SK-N-SH treated with all-trans-retinoic acid at 6 μM for 48 hours (cell line): ENCODE data around the gene NFATC4.
A peak's percentile ranks its signal among the peaks of the same experiment; 100 is the strongest.

ENCODE experiments used
- ATAC-seq: fragments of 200-7000 bp; cut with Tn5 transposase; 3 replicates; pipeline ENCODE4 v1.9.1; 2020; ENCODE audit warnings: mild to moderate bottlenecking, moderate library complexity
- ARNTL ChIP-seq: fragments of 450-650 bp; formaldehyde crosslinking; IDR thresholded peaks from 2 replicates; pipeline ENCODE4 v1.5.0; 2020; ENCODE audit warnings: low read depth, mild to moderate bottlenecking, moderate library complexity, borderline replicate concordance
- BACH2 ChIP-seq: fragments of 250-450 bp; sonication (Bioruptor Pico); IDR thresholded peaks from 2 replicates; pipeline ENCODE4 v1.9.0; 2021; ENCODE audit warnings: mild to moderate bottlenecking, borderline replicate concordance
- CSDC2 ChIP-seq: fragments of 250-450 bp; sonication (Bioruptor Pico); IDR thresholded peaks from 2 replicates; pipeline ENCODE4 v1.5.0; 2020; ENCODE audit warnings: mild to moderate bottlenecking, moderate library complexity
- ESRRG ChIP-seq: fragments of 250-450 bp; sonication (Bioruptor Pico); IDR thresholded peaks from 2 replicates; pipeline ENCODE4 v1.6.1; 2021; ENCODE audit warnings: mild to moderate bottlenecking
- ISL1 ChIP-seq: fragments of 250-450 bp; sonication (Bioruptor Pico); IDR thresholded peaks from 2 replicates; pipeline ENCODE4 v2.1.2; 2022; ENCODE audit warnings: mild to moderate bottlenecking, moderate library complexity
- PPARA ChIP-seq: fragments of 250-450 bp; sonication (Bioruptor Pico); IDR thresholded peaks from 2 replicates; pipeline ENCODE4 v1.5.0; 2020; ENCODE audit warnings: mild to moderate bottlenecking, borderline replicate concordance
- RARB ChIP-seq: fragments of 250-450 bp; sonication (Bioruptor Pico); IDR thresholded peaks from 2 replicates; pipeline ENCODE4 v1.8.0; 2021; ENCODE audit warnings: mild to moderate bottlenecking, moderate library complexity
- SNAI2 ChIP-seq: fragments of 250-450 bp; sonication (Bioruptor Pico); IDR thresholded peaks from 2 replicates; pipeline ENCODE4 v1.5.0; 2020; ENCODE audit warnings: mild to moderate bottlenecking, moderate library complexity
- TCF4 ChIP-seq: fragments of 250-450 bp; sonication (Bioruptor Pico); IDR thresholded peaks from 2 replicates; pipeline ENCODE4 v1.8.0; 2021; ENCODE audit warnings: mild to moderate bottlenecking, moderate library complexity, borderline replicate concordance
- TOX ChIP-seq: fragments of 250-450 bp; sonication (Bioruptor Pico); IDR thresholded peaks from 2 replicates; pipeline ENCODE4 v1.8.0; 2021; ENCODE audit warnings: mild to moderate bottlenecking, moderate library complexity, borderline replicate concordance
- ZFP30 ChIP-seq: fragments of 450-650 bp; formaldehyde crosslinking; IDR thresholded peaks from 2 replicates; pipeline ENCODE4 v1.5.0; 2022; ENCODE audit warnings: mild to moderate bottlenecking, moderate library complexity
- ZNF565 ChIP-seq: fragments of 450-650 bp; formaldehyde crosslinking; conservative IDR thresholded peaks from 2 replicates; pipeline ENCODE4 v1.5.0; 2020; ENCODE audit warnings: low read depth, mild to moderate bottlenecking, moderate library complexity
- ZNF70 ChIP-seq: fragments of 450-650 bp; formaldehyde crosslinking; IDR thresholded peaks from 2 replicates; pipeline ENCODE4 v1.5.0; 2020; ENCODE audit warnings: mild to moderate bottlenecking, moderate library complexity
- ZNF8 ChIP-seq: fragments of 450-650 bp; formaldehyde crosslinking; IDR thresholded peaks from 2 replicates; pipeline ENCODE4 v1.5.0; 2020; ENCODE audit warnings: mild to moderate bottlenecking, moderate library complexity
- TF ChIP-seq, protein P1 (sequence below): fragments of 250-450 bp; sonication (Bioruptor Pico); IDR thresholded peaks from 2 replicates; pipeline ENCODE4 v1.8.0; 2021; ENCODE audit warnings: low read depth, mild to moderate bottlenecking, moderate library complexity, borderline replicate concordance
- TF ChIP-seq, protein P2 (sequence below): fragments of 250-450 bp; sonication (Bioruptor Pico); IDR thresholded peaks from 2 replicates; pipeline ENCODE4 v1.8.0; 2020; ENCODE audit warnings: mild to moderate bottlenecking, moderate library complexity, borderline replicate concordance
- TF ChIP-seq, protein P3 (sequence below): fragments of 250-450 bp; sonication (Bioruptor Pico); IDR thresholded peaks from 2 replicates; pipeline ENCODE4 v1.5.1; 2021; ENCODE audit warnings: mild to moderate bottlenecking, moderate library complexity
- TF ChIP-seq, protein P4 (sequence below): fragments of 250-450 bp; sonication (Bioruptor Pico); IDR thresholded peaks from 2 replicates; pipeline ENCODE4 v1.5.1; 2020; ENCODE audit warnings: low read depth, mild to moderate bottlenecking, moderate library complexity
- TF ChIP-seq, protein P5 (sequence below): fragments of 250-450 bp; sonication (Bioruptor Pico); IDR thresholded peaks from 2 replicates; pipeline ENCODE4 v1.5.0; 2020; ENCODE audit warnings: mild to moderate bottlenecking, moderate library complexity

NFATC4 gene

DNA sequence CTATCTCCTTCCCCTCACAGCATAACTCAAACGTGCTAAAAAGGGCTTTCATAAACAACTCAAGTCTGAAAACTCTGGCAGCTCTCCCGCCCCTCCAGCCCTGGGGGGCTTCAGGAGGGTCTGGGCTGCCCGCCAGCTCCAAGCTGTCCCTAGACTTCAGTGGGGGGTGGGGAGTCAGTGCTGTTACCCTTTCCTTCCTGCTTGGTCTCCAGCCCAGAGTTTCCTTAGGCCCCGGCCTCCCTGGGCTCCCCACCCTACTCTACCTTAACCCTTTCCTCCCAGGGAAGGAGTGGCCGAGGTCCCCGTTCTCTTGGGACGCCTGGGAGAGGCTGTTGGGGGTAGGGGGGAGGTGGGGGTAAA, 30.3 kb downstream of the NFATC4 start:
- ATAC-seq = peak; percentile 8; the same call in 1 of the 3 replicates
- TF ChIP-seq BACH2 (CRISPR knock-in tag) (no peak), RARB (CRISPR knock-in tag) (no peak), PPARA (CRISPR knock-in tag) (no peak), SNAI2 (CRISPR knock-in tag) (no peak), ARNTL (CRISPR knock-in tag) (no peak), ZFP30 (CRISPR knock-in tag) (no peak), ZNF8 (no peak), CSDC2 (no peak), ISL1 (no peak)
- TF ChIP-seq, protein P1, sequence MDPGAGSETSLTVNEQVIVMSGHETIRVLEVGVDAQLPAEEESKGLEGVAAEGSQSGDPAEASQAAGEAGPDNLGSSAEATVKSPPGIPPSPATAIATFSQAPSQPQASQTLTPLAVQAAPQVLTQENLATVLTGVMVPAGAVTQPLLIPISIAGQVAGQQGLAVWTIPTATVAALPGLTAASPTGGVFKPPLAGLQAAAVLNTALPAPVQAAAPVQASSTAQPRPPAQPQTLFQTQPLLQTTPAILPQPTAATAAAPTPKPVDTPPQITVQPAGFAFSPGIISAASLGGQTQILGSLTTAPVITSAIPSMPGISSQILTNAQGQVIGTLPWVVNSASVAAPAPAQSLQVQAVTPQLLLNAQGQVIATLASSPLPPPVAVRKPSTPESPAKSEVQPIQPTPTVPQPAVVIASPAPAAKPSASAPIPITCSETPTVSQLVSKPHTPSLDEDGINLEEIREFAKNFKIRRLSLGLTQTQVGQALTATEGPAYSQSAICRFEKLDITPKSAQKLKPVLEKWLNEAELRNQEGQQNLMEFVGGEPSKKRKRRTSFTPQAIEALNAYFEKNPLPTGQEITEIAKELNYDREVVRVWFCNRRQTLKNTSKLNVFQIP (CRISPR knock-in tag) = no peak
- TF ChIP-seq, protein P2, sequence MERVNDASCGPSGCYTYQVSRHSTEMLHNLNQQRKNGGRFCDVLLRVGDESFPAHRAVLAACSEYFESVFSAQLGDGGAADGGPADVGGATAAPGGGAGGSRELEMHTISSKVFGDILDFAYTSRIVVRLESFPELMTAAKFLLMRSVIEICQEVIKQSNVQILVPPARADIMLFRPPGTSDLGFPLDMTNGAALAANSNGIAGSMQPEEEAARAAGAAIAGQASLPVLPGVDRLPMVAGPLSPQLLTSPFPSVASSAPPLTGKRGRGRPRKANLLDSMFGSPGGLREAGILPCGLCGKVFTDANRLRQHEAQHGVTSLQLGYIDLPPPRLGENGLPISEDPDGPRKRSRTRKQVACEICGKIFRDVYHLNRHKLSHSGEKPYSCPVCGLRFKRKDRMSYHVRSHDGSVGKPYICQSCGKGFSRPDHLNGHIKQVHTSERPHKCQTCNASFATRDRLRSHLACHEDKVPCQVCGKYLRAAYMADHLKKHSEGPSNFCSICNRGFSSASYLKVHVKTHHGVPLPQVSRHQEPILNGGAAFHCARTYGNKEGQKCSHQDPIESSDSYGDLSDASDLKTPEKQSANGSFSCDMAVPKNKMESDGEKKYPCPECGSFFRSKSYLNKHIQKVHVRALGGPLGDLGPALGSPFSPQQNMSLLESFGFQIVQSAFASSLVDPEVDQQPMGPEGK (CRISPR knock-in tag) = no peak
- TF ChIP-seq, protein P3, sequence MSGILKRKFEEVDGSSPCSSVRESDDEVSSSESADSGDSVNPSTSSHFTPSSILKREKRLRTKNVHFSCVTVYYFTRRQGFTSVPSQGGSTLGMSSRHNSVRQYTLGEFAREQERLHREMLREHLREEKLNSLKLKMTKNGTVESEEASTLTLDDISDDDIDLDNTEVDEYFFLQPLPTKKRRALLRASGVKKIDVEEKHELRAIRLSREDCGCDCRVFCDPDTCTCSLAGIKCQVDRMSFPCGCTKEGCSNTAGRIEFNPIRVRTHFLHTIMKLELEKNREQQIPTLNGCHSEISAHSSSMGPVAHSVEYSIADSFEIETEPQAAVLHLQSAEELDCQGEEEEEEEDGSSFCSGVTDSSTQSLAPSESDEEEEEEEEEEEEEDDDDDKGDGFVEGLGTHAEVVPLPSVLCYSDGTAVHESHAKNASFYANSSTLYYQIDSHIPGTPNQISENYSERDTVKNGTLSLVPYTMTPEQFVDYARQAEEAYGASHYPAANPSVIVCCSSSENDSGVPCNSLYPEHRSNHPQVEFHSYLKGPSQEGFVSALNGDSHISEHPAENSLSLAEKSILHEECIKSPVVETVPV (CRISPR knock-in tag) = no peak
- TF ChIP-seq, protein P4, sequence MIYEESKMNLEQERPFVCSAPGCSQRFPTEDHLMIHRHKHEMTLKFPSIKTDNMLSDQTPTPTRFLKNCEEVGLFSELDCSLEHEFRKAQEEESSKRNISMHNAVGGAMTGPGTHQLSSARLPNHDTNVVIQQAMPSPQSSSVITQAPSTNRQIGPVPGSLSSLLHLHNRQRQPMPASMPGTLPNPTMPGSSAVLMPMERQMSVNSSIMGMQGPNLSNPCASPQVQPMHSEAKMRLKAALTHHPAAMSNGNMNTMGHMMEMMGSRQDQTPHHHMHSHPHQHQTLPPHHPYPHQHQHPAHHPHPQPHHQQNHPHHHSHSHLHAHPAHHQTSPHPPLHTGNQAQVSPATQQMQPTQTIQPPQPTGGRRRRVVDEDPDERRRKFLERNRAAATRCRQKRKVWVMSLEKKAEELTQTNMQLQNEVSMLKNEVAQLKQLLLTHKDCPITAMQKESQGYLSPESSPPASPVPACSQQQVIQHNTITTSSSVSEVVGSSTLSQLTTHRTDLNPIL (CRISPR knock-in tag) = no peak

DNA sequence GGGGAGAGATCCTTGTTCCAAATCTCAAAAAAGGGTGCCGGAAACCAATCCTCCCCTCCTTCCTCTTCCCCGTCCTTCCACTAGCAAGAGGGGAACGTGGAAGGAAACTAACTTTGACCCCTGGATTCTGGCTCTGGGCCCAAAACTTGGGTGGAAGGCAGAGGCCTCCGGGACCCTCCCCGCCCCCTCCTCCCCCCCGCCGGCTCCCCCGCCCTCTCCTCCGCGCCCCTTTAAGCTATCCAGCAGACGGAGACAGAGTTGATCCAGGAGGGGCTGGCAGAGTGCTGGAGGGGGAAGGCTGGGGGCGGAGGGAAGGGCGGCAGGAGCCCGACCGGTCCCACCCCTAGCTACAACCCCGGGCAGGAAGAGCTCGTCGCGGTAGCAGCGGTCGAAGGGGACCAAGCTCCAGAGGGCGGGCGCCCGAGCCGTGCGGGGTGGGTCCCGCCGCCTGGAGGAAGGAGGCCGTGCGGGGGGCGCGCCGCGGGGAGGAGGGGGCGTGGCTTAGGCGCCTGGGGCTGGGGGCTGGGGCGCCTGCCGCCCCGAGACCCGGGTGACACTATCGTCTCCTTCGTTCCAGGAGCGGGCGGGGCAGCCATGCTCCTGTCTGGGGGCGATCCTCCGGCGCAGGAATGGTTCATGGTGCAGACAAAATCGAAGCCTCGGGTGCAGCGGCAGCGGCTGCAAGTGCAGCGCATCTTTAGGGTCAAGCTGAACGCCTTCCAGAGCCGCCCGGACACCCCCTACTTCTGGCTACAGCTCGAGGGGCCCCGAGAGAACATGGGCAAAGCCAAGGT, 30.9 kb downstream of the NFATC4 start, which contains the start of gene NYNRIN:
TSS of gene NYNRIN (plus strand) at position 351 of the 794 bp plus-strand sequence. CDS start at position 595, 244 bp downstream.
- ATAC-seq = peak; percentile 83
- TF ChIP-seq, protein P2 (CRISPR knock-in tag) = no peak
- TF ChIP-seq TOX (CRISPR knock-in tag) (no peak), PPARA (CRISPR knock-in tag) (no peak), ZNF565 (no peak), ESRRG (CRISPR knock-in tag) (no peak), RARB (CRISPR knock-in tag) (no peak), TCF4 (CRISPR knock-in tag) (no peak), CSDC2 (no peak), ZNF70 (CRISPR knock-in tag) (no peak)
- TF ChIP-seq, protein P5, sequence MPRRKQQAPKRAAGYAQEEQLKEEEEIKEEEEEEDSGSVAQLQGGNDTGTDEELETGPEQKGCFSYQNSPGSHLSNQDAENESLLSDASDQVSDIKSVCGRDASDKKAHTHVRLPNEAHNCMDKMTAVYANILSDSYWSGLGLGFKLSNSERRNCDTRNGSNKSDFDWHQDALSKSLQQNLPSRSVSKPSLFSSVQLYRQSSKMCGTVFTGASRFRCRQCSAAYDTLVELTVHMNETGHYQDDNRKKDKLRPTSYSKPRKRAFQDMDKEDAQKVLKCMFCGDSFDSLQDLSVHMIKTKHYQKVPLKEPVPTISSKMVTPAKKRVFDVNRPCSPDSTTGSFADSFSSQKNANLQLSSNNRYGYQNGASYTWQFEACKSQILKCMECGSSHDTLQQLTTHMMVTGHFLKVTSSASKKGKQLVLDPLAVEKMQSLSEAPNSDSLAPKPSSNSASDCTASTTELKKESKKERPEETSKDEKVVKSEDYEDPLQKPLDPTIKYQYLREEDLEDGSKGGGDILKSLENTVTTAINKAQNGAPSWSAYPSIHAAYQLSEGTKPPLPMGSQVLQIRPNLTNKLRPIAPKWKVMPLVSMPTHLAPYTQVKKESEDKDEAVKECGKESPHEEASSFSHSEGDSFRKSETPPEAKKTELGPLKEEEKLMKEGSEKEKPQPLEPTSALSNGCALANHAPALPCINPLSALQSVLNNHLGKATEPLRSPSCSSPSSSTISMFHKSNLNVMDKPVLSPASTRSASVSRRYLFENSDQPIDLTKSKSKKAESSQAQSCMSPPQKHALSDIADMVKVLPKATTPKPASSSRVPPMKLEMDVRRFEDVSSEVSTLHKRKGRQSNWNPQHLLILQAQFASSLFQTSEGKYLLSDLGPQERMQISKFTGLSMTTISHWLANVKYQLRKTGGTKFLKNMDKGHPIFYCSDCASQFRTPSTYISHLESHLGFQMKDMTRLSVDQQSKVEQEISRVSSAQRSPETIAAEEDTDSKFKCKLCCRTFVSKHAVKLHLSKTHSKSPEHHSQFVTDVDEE (CRISPR knock-in tag) = no peak
- TF ChIP-seq, protein P1 (CRISPR knock-in tag) = no peak
- TF ChIP-seq, protein P3 (CRISPR knock-in tag) = no peak
